Placental epithelial cell (primary cell): Measurements from ENCODE around the gene LRRC3C. TPM values are rescaled to one million over a fixed set of nuclear protein-coding genes. Genes with fewer than 3 reads are reported as not detected.

Source experiments
- total RNA-seq: library from RNA; depleted of rRNA; stranded (reverse); fragments of >200 nt; gene quantifications from 2 replicates; pipeline ENCODE4 v1.2.3, GENCODE V29; 2012

LRRC3C gene
- not detected in 2 replicates for total RNA-seq

GRCh38 chr17:39927101-39927928 is at the start of gene LRRC3C, which contains the start of gene ORMDL3:
TSS of gene LRRC3C (plus strand) at chr17:39927732. CDS start at chr17:39941524, 13,792 bp downstream.
TSS of gene ORMDL3 (minus strand) at chr17:39927601. CDS start at chr17:39924203, 3,398 bp downstream.

GRCh38 chr17:39962642-39963220 is 35.2 kb downstream of the LRRC3C start, which contains the start of gene GSDMA:
TSS of gene GSDMA (plus strand) at chr17:39963004. CDS start at chr17:39965688, 2,684 bp downstream.

GRCh38 chr17:39980351-39981206 is 53.0 kb downstream of the LRRC3C start, which contains the start of gene PSMD3:
TSS of gene PSMD3 (plus strand) at chr17:39980807. CDS start at chr17:39980971, 164 bp downstream.

Other genes with a start within 250 kb of the LRRC3C start
- gene PGAP3, start 239.7 kb upstream of the LRRC3C start, total RNA-seq, result 16.2 and 34.5 TPM in 2 replicates
- 123 and 217 TPM in 2 replicates for gene ERBB2, start 227.7 kb upstream of the LRRC3C start, total RNA-seq
- gene MIEN1, start 197.2 kb upstream of the LRRC3C start, total RNA-seq, result 23.2 and 35.6 TPM in 2 replicates
- 5.1 and 8.4 TPM in 2 replicates for gene GRB7, start 189.8 kb upstream of the LRRC3C start, total RNA-seq
- gene IKZF3, start 63.4 kb upstream of the LRRC3C start, total RNA-seq, result under 0.01 and 0.43 TPM in 2 replicates
- not detected in 2 replicates for gene ZPBP2, start 59.5 kb upstream of the LRRC3C start, total RNA-seq
- gene GSDMB, start 9.1 kb upstream of the LRRC3C start, total RNA-seq, result 4.4 and 20.4 TPM in 2 replicates
- gene ORMDL3, start 131 bp upstream of the LRRC3C start, total RNA-seq, result 56.9 and 84.8 TPM in 2 replicates
- 0.33 TPM in 1 of 2 replicates, not detected in the other for gene GSDMA, start 35.3 kb downstream of the LRRC3C start, total RNA-seq
- gene PSMD3, start 53.1 kb downstream of the LRRC3C start, total RNA-seq, result 88.3 and 181 TPM in 2 replicates
- gene CSF3, start 87.7 kb downstream of the LRRC3C start, total RNA-seq, result not detected in 2 replicates
- gene MED24, start 126.7 kb downstream of the LRRC3C start, total RNA-seq, result 47.5 and 78.9 TPM in 2 replicates
- 12.2 and 12.7 TPM in 2 replicates for gene THRA, start 135.2 kb downstream of the LRRC3C start, total RNA-seq
- 2.7 and 3.4 TPM in 2 replicates for gene NR1D1, start 172.9 kb downstream of the LRRC3C start, total RNA-seq
- gene MSL1, start 194.2 kb downstream of the LRRC3C start, total RNA-seq, result 40.1 and 60.5 TPM in 2 replicates
- gene CASC3, start 212.8 kb downstream of the LRRC3C start, total RNA-seq, result 28.5 and 38.5 TPM in 2 replicates
- 2.4 and 2.7 TPM in 2 replicates for gene RAPGEFL1, start 249.7 kb downstream of the LRRC3C start, total RNA-seq